GM12864 (cell line): ENCODE measurements around the gene CYFIP1.

Experiments
- DNase-seq: peaks from one replicate; pipeline ENCODE4 v3.0.0-alpha.2; 2011; ENCODE audit warnings: low read depth
- H3K4me3 ChIP-seq: 2 replicates; pipeline ENCODE4 v1.5.1; 2011; ENCODE audit warnings: mild to moderate bottlenecking, low read depth, low read length, control low read depth
- CTCF ChIP-seq: IDR thresholded peaks from 2 replicates; pipeline ENCODE4 v1.5.1; 2011; ENCODE audit warnings: low read depth, mild to moderate bottlenecking, moderate library complexity, low read length, control low read depth, inconsistent platforms; ENCODE audit errors: missing control alignments

Gene CYFIP1

GRCh38 chr15:22902046-22902445, 78.1 kb downstream of the CYFIP1 start:
- no peak for TF ChIP-seq CTCF
- DNase-seq, result no peak
- H3K4me3 ChIP-seq, result no peak overlapping the region

GRCh38 chr15:22895465-22896190, 84.5 kb downstream of the CYFIP1 start:
- no peak for DNase-seq
- no peak overlapping the region for H3K4me3 ChIP-seq
- no peak for TF ChIP-seq CTCF

GRCh38 chr15:22893881-22894280, 86.3 kb downstream of the CYFIP1 start:
- no peak for TF ChIP-seq CTCF

GRCh38 chr15:22893081-22893480, 87.1 kb downstream of the CYFIP1 start:
- no peak for DNase-seq
- TF ChIP-seq CTCF, result no peak
- H3K4me3 ChIP-seq, result no peak overlapping the region

More at GRCh38 chr15:22893881-22894280, 86.3 kb downstream of the CYFIP1 start:
- no peak for DNase-seq
- H3K4me3 ChIP-seq, result no peak overlapping the region

GRCh38 chr15:22892333-22892732, 87.8 kb downstream of the CYFIP1 start:
- TF ChIP-seq CTCF, result no peak
- H3K4me3 ChIP-seq, result no peak overlapping the region
- no peak for DNase-seq

- DNase-seq, result no peak
- TF ChIP-seq CTCF, result no peak
- H3K4me3 ChIP-seq, result no peak overlapping the region
Measured at GRCh38 chr15:22891426-22892210, 88.5 kb downstream of the CYFIP1 start.
